GM19193 (cell line): ENCODE measurements around the gene MBD6.

Experiments
- POLR2A ChIP-seq: IDR thresholded peaks from 4 replicates; pipeline ENCODE4 v1.6.1; 2011; ENCODE audit not compliant: insufficient read depth, insufficient read length; ENCODE audit errors: extremely low read depth

Gene MBD6

GRCh38 chr12:57522887-57523705 is 472 bp downstream of the MBD6 start:
- TF ChIP-seq POLR2A = no peak

GRCh38 chr12:57523706-57524614 is 1.3 kb downstream of the MBD6 start:
- TF ChIP-seq POLR2A = no peak

- TF ChIP-seq POLR2A = no peak
Observed at GRCh38 chr12:57524814-57525614, 2.4 kb downstream of the MBD6 start.

GRCh38 chr12:57525615-57526383 is 3.2 kb downstream of the MBD6 start:
- TF ChIP-seq POLR2A = no peak

GRCh38 chr12:57526477-57527126 is 4.0 kb downstream of the MBD6 start:
- TF ChIP-seq POLR2A = no peak

- TF ChIP-seq POLR2A = no peak
Observed at GRCh38 chr12:57527184-57527583, 4.6 kb downstream of the MBD6 start.

GRCh38 chr12:57528176-57528575 is 5.6 kb downstream of the MBD6 start:
- no peak for TF ChIP-seq POLR2A

GRCh38 chr12:57528831-57529555 is 6.4 kb downstream of the MBD6 start:
- TF ChIP-seq POLR2A = no peak

GRCh38 chr12:57529831-57530230 is 7.2 kb downstream of the MBD6 start:
- TF ChIP-seq POLR2A = no peak

- TF ChIP-seq POLR2A = no peak
Observed at GRCh38 chr12:57530396-57531142, 7.9 kb downstream of the MBD6 start.

GRCh38 chr12:57531836-57532235 is 9.2 kb downstream of the MBD6 start:
- TF ChIP-seq POLR2A = no peak

GRCh38 chr12:57533108-57533507 is 10.5 kb downstream of the MBD6 start:
- no peak for TF ChIP-seq POLR2A
